ENCODE results near the gene PHLDA2.

Gene PHLDA2

GRCh38 chr11:2930704-2931419 is 1.6 kb upstream of the PHLDA2 start (continued):
- TF ChIP-seq PATZ1 (tag by site-specific recombination; IDR thresholded peaks at IDR 0.05) = no peak
- TF ChIP-seq, protein P1, sequence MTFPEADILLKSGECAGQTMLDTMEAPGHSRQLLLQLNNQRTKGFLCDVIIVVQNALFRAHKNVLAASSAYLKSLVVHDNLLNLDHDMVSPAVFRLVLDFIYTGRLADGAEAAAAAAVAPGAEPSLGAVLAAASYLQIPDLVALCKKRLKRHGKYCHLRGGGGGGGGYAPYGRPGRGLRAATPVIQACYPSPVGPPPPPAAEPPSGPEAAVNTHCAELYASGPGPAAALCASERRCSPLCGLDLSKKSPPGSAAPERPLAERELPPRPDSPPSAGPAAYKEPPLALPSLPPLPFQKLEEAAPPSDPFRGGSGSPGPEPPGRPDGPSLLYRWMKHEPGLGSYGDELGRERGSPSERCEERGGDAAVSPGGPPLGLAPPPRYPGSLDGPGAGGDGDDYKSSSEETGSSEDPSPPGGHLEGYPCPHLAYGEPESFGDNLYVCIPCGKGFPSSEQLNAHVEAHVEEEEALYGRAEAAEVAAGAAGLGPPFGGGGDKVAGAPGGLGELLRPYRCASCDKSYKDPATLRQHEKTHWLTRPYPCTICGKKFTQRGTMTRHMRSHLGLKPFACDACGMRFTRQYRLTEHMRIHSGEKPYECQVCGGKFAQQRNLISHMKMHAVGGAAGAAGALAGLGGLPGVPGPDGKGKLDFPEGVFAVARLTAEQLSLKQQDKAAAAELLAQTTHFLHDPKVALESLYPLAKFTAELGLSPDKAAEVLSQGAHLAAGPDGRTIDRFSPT (tag by site-specific recombination; IDR thresholded peaks at IDR 0.05) = 0 out of 2 replicates have a peak, but pooled peaks have one; percentile 28
- no peak for TF ChIP-seq ZNF624 (tag by site-specific recombination; IDR thresholded peaks at IDR 0.05)
- no peak for TF ChIP-seq BCL11A (tag by site-specific recombination; IDR thresholded peaks at IDR 0.05; ENCODE audit: low read depth)
- TF ChIP-seq, protein P2, sequence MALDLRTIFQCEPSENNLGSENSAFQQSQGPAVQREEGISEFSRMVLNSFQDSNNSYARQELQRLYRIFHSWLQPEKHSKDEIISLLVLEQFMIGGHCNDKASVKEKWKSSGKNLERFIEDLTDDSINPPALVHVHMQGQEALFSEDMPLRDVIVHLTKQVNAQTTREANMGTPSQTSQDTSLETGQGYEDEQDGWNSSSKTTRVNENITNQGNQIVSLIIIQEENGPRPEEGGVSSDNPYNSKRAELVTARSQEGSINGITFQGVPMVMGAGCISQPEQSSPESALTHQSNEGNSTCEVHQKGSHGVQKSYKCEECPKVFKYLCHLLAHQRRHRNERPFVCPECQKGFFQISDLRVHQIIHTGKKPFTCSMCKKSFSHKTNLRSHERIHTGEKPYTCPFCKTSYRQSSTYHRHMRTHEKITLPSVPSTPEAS (tag by site-specific recombination; IDR thresholded peaks at IDR 0.05) = no peak
- no peak for TF ChIP-seq ZNF747 (tag by site-specific recombination; IDR thresholded peaks at IDR 0.05)
- no peak for TF ChIP-seq ZNF514 (tag by site-specific recombination; IDR thresholded peaks at IDR 0.05)
- no peak for TF ChIP-seq ZNF544 (tag by site-specific recombination; IDR thresholded peaks at IDR 0.05)
- TF ChIP-seq, protein P3, sequence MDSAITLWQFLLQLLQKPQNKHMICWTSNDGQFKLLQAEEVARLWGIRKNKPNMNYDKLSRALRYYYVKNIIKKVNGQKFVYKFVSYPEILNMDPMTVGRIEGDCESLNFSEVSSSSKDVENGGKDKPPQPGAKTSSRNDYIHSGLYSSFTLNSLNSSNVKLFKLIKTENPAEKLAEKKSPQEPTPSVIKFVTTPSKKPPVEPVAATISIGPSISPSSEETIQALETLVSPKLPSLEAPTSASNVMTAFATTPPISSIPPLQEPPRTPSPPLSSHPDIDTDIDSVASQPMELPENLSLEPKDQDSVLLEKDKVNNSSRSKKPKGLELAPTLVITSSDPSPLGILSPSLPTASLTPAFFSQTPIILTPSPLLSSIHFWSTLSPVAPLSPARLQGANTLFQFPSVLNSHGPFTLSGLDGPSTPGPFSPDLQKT (IDR thresholded peaks at IDR 0.05; ENCODE audit: borderline replicate concordance, low read depth, low read length) = no peak
- TF ChIP-seq HOXA7 (CRISPR knock-in tag; IDR thresholded peaks at IDR 0.05; ENCODE audit: borderline replicate concordance) = no peak
- TF ChIP-seq KLF9 (tag by site-specific recombination; IDR thresholded peaks at IDR 0.05; ENCODE audit: low read depth) = no peak
- TF ChIP-seq ZNF138 (tag by site-specific recombination; IDR thresholded peaks at IDR 0.05; ENCODE audit: borderline replicate concordance) = no peak
- no peak for TF ChIP-seq ZNF391 (tag by site-specific recombination; IDR thresholded peaks at IDR 0.05; ENCODE audit: borderline replicate concordance, low read depth)
- TF ChIP-seq ZNF202 (tag by site-specific recombination; IDR thresholded peaks at IDR 0.05; ENCODE audit: borderline replicate concordance) = no peak
- TF ChIP-seq GLIS2 (tag by site-specific recombination; IDR thresholded peaks at IDR 0.05) = peak; percentile 19; the same call in 1 of the 2 replicates
- no peak for TF ChIP-seq ZNF596 (tag by site-specific recombination; IDR thresholded peaks at IDR 0.05)
- TF ChIP-seq ZNF571 (tag by site-specific recombination; IDR thresholded peaks at IDR 0.05) = no peak
- no peak for TF ChIP-seq ZNF670 (tag by site-specific recombination; IDR thresholded peaks at IDR 0.05; ENCODE audit: low read depth)
- peak; percentile 28; the same call in 1 of the 2 replicates for TF ChIP-seq ZNF600 (tag by site-specific recombination; IDR thresholded peaks at IDR 0.05)
- no peak for TF ChIP-seq ZNF155 (tag by site-specific recombination; IDR thresholded peaks at IDR 0.05)
- TF ChIP-seq ZNF555 (tag by site-specific recombination; conservative IDR thresholded peaks at IDR 0.05) = no peak
- TF ChIP-seq ZNF223 (tag by site-specific recombination; IDR thresholded peaks at IDR 0.05) = no peak
- TF ChIP-seq ZNF174 (tag by site-specific recombination; IDR thresholded peaks at IDR 0.05) = no peak
- no peak for TF ChIP-seq SP3 (tag by site-specific recombination; IDR thresholded peaks at IDR 0.05)
- no peak for TF ChIP-seq ZNF777 (tag by site-specific recombination; IDR thresholded peaks at IDR 0.05; ENCODE audit: borderline replicate concordance)
- TF ChIP-seq, protein P4, sequence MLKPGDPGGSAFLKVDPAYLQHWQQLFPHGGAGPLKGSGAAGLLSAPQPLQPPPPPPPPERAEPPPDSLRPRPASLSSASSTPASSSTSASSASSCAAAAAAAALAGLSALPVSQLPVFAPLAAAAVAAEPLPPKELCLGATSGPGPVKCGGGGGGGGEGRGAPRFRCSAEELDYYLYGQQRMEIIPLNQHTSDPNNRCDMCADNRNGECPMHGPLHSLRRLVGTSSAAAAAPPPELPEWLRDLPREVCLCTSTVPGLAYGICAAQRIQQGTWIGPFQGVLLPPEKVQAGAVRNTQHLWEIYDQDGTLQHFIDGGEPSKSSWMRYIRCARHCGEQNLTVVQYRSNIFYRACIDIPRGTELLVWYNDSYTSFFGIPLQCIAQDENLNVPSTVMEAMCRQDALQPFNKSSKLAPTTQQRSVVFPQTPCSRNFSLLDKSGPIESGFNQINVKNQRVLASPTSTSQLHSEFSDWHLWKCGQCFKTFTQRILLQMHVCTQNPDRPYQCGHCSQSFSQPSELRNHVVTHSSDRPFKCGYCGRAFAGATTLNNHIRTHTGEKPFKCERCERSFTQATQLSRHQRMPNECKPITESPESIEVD (tag by site-specific recombination; IDR thresholded peaks at IDR 0.05) = no peak
- TF ChIP-seq, protein P5, sequence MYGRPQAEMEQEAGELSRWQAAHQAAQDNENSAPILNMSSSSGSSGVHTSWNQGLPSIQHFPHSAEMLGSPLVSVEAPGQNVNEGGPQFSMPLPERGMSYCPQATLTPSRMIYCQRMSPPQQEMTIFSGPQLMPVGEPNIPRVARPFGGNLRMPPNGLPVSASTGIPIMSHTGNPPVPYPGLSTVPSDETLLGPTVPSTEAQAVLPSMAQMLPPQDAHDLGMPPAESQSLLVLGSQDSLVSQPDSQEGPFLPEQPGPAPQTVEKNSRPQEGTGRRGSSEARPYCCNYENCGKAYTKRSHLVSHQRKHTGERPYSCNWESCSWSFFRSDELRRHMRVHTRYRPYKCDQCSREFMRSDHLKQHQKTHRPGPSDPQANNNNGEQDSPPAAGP (tag by site-specific recombination; IDR thresholded peaks at IDR 0.05) = no peak
- no peak for TF ChIP-seq ZBTB48 (tag by site-specific recombination; IDR thresholded peaks at IDR 0.05)
- no peak for TF ChIP-seq ZNF341 (tag by site-specific recombination; IDR thresholded peaks at IDR 0.05; ENCODE audit: low read depth)
- no peak for TF ChIP-seq ZNF114 (tag by site-specific recombination; IDR thresholded peaks at IDR 0.05)
